Measurements from ENCODE around the gene MRPS6.

MRPS6 gene

DNA sequence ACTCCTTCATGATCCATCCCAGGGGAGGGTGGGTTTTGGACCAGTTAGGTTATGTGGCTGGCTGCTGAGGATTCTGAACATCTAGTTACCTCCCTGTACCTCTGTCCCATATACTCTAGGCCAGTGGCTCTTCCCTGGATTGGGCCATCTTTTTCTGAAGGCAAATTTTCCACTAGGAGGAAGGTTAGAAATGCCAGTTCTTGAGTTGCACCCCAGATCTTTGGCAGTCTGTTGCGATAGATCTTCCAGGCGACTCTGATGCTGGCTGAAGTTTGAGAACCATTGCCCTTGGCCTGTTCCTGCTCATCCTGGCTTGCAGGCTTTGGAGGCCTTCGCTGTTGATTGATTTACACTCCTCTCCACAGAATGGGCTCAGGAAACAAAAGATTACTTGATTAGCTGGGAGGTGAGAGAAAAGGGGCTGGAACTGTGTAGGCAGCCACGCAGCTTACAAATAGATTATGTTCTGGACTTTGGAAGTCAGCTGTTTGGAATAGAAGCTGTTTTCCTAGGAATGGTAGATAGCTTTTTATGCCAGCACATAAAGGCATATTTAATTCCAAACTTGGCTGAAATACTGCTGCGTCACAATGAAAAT lies 110.1 kb downstream of the MRPS6 start:
- no peak for DNase-seq

DNA sequence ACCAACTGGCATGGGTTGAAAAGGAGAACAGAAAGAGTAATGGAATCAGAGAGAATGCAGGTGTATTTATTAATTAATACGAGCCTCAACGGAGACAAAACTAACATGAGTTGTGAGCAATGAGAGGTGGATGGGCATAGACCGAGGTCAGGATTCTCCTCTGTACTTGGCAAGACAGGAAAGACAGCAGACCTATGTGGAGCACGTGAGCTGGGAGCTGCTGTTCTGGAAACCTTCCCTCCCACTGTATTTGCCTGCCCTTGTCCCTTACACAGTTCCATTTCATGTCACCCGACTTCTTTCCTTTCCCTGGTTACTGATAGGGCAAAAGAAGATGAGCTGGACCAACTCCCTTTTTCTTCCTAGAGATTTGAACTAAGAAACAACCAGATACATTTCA lies 110.9 kb downstream of the MRPS6 start:
- DNase-seq = no peak

GRCh38 chr21:34185026-34185750 lies 111.8 kb downstream of the MRPS6 start:
- DNase-seq = no peak

DNA sequence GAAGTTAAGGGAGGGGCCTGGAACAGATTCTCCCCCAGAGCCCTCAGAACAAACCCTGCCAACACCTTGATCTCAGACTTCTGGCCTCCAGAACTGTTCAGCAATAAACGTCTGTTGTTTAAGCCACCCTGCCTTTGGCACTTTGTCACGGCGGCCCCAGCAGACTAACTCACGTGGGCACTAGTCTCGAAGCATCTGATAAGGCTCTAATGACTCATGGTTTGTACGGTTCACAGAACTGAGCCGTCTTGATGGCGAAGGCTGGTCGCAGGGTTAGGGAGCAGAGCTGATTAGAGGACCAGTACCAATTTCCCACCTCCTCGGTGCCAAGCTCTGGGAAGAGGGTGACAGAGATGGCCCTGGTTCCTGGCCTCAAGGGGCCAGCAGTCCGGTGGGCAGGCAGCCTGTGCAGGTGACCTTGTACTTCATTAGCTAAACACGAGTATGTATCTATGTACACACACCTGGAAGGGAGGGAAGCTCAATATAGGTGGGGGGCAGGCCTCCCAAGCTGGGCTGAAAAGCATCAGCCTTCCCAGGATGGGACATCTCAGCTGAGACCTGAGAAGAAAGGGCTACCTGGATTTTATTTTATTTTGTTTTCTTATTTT lies 112.8 kb downstream of the MRPS6 start:
- DNase-seq = no peak

DNA sequence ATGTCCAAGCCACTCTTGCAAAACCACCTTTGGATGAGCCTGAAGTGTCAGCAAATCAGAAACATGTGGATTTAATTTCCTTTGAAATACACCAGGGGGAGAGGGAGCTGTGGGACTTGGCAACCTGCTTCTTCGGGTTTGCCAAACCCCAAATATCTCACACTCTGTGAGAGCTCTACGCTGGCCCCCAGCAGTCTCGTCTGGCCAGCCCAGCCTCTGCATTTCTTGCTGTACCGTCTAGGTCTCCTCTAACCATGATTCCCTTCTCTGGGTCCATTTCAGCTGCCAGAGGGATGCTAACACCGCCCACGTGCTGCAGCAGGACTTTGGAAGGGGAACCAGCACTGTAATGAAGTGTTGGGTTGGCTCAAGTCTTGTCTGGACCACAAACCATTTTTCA lies 114.6 kb downstream of the MRPS6 start:
- no peak for DNase-seq

GRCh38 chr21:34189506-34189905 lies 116.1 kb downstream of the MRPS6 start:
- no peak for DNase-seq

- no peak for DNase-seq
Measured at GRCh38 chr21:34190576-34191321, 117.4 kb downstream of the MRPS6 start.

GRCh38 chr21:34191876-34192275 lies 118.5 kb downstream of the MRPS6 start:
- DNase-seq = no peak

All from GDM1 (cell line).